Neural cell (in vitro differentiated cells): Measurements from ENCODE around the gene ACOX3. TPM values are rescaled to one million over a fixed set of nuclear protein-coding genes. Genes with fewer than 3 reads are reported as not detected.

ENCODE experiments used
- H2AFZ ChIP-seq: fragments of 200-600, 300-800 bp; sonication (generic), shearing (Covaris generic); 2 replicates; pipeline ENCODE4 v1.6.0; 2014; ENCODE audit warnings: low read depth, mild to moderate bottlenecking, antibody characterized with exemption, low read length, moderate library complexity
- H3F3A ChIP-seq: fragments of 200-600 bp; shearing (Covaris generic); 2 replicates; pipeline ENCODE4 v1.6.1; 2016; ENCODE audit warnings: mild to moderate bottlenecking, moderate library complexity, mixed read lengths, antibody characterized with exemption, low read length; ENCODE audit not compliant: insufficient read depth, poor library complexity, severe bottlenecking
- H3K27ac ChIP-seq: fragments of 200-600, 300-800 bp; sonication (generic), shearing (Covaris generic); 2 replicates; pipeline ENCODE4 v1.5.1; 2014; ENCODE audit warnings: mild to moderate bottlenecking, low read length, moderate library complexity
- H3K27me3 ChIP-seq: fragments of 300-800, 200-600 bp; sonication (generic), shearing (Covaris generic); 2 replicates; pipeline ENCODE4 v1.6.0; 2014; ENCODE audit warnings: mild to moderate bottlenecking, low read depth, low read length, moderate library complexity; ENCODE audit not compliant: insufficient read depth
- H3K36me3 ChIP-seq: fragments of 300-800, 200-600 bp; sonication (generic), shearing (Covaris generic); 2 replicates; pipeline ENCODE4 v1.5.1; 2014; ENCODE audit warnings: mild to moderate bottlenecking, antibody characterized with exemption, low read length, moderate library complexity; ENCODE audit not compliant: insufficient read depth
- H3K4me2 ChIP-seq: fragments of 300-800, 200-600 bp; sonication (generic), shearing (Covaris generic); 2 replicates; pipeline ENCODE4 v1.6.0; 2014; ENCODE audit warnings: mild to moderate bottlenecking, low read length
- H3K4me3 ChIP-seq: fragments of 300-800, 200-600 bp; sonication (generic), shearing (Covaris generic); 2 replicates; pipeline ENCODE4 v1.5.1; 2014; ENCODE audit warnings: mild to moderate bottlenecking, low read length, moderate library complexity
- H3K79me2 ChIP-seq: fragments of 200-600 bp; shearing (Covaris generic); replicated peaks from 2 replicates; pipeline ENCODE4 v1.6.0; 2014; ENCODE audit warnings: mild to moderate bottlenecking, low read length, moderate library complexity; ENCODE audit not compliant: insufficient read depth
- H3K9ac ChIP-seq: fragments of 300-800, 200-600 bp; sonication (generic), shearing (Covaris generic); 2 replicates; pipeline ENCODE4 v1.6.1; 2016; ENCODE audit warnings: mild to moderate bottlenecking, low read length, mixed read lengths
- H3K9me2 ChIP-seq: fragments of 200-600 bp; shearing (Covaris generic); 2 replicates; pipeline ENCODE4 v1.6.1; 2016; ENCODE audit warnings: mild to moderate bottlenecking, low read length, mixed read lengths; ENCODE audit not compliant: insufficient read depth
- H3K9me3 ChIP-seq: fragments of 200-600, 300-800 bp; sonication (generic), shearing (Covaris generic); 2 replicates; pipeline ENCODE4 v1.6.1; 2016; ENCODE audit warnings: mild to moderate bottlenecking, mixed run types, low read length, moderate library complexity, mixed read lengths
- H4K20me1 ChIP-seq: fragments of 200-600 bp; shearing (Covaris generic); 2 replicates; pipeline ENCODE4 v1.6.1; 2016; ENCODE audit warnings: mild to moderate bottlenecking, mixed run types; ENCODE audit not compliant: insufficient read depth
- CTCF ChIP-seq: fragments of 450-650 bp; IDR thresholded peaks from 2 replicates; pipeline ENCODE4 v1.5.1; 2014; ENCODE audit warnings: antibody characterized with exemption, mild to moderate bottlenecking, moderate library complexity; ENCODE audit not compliant: poor library complexity, severe bottlenecking
- EP300 ChIP-seq: fragments of 450-650 bp; conservative IDR thresholded peaks from 2 replicates; pipeline ENCODE4 v1.6.1; 2014; ENCODE audit warnings: antibody characterized with exemption, mild to moderate bottlenecking, moderate library complexity; ENCODE audit not compliant: poor library complexity, severe bottlenecking
- EZH2 ChIP-seq: fragments of 200-600, 300-800 bp; shearing (Covaris generic), sonication (generic); IDR thresholded peaks from 2 replicates; pipeline ENCODE4 v1.6.1; 2014; ENCODE audit warnings: antibody characterized with exemption, low read length, borderline replicate concordance, mild to moderate bottlenecking; ENCODE audit not compliant: insufficient read depth, poor library complexity, severe bottlenecking
- MXI1 ChIP-seq: fragments of 450-650 bp; conservative IDR thresholded peaks from 2 replicates; pipeline ENCODE4 v1.6.1; 2014; ENCODE audit warnings: antibody characterized with exemption, mild to moderate bottlenecking; ENCODE audit not compliant: poor library complexity, severe bottlenecking
- POLR2AphosphoS5 ChIP-seq: IDR thresholded peaks from 2 replicates; pipeline ENCODE4 v1.6.1; 2012
- RAD21 ChIP-seq: fragments of 450-650 bp; conservative IDR thresholded peaks from 2 replicates; pipeline ENCODE4 v1.6.1; 2014; ENCODE audit warnings: antibody characterized with exemption, mild to moderate bottlenecking, moderate library complexity
- REST ChIP-seq: IDR thresholded peaks from 2 replicates; pipeline ENCODE4 v1.6.1; 2012; ENCODE audit warnings: borderline replicate concordance
- SMC3 ChIP-seq: fragments of 450-650 bp; conservative IDR thresholded peaks from 2 replicates; pipeline ENCODE4 v1.6.1; 2014; ENCODE audit warnings: antibody characterized with exemption, mild to moderate bottlenecking, moderate library complexity; ENCODE audit not compliant: poor library complexity
- TAF1 ChIP-seq: IDR thresholded peaks from 2 replicates; pipeline ENCODE4 v1.6.1; 2012; ENCODE audit warnings: low read depth
- polyA plus RNA-seq: library from polyadenylated mRNA; depleted of rRNA; stranded (reverse); fragments of >200 nt; gene quantifications from 2 replicates; pipeline ENCODE4 v1.2.3, GENCODE V29; 2014

The ACOX3 gene
- polyA plus RNA-seq, 1 donor from 2014 or later, result 13.2 TPM

GRCh38 chr4:8383451-8384160, 56.9 kb downstream of the ACOX3 start:
- no peaks in the 10 kb centered on the region for H3K9me2 ChIP-seq
- no peaks in the 10 kb centered on the region for H3K36me3 ChIP-seq
- no peaks in the 10 kb centered on the region for H3K27me3 ChIP-seq
- H3K4me2 ChIP-seq, result no peak overlapping the region
- TF ChIP-seq TAF1 (no peak), MXI1 (no peak), RAD21 (no peak), POLR2AphosphoS5 (no peak), SMC3 (no peak), REST (no peak), CTCF (no peak), EP300 (no peak), EZH2 (no peak)
- no peak overlapping the region for H3K9ac ChIP-seq
- H4K20me1 ChIP-seq, result no peaks in the 10 kb centered on the region
- H3K27ac ChIP-seq, result no peak overlapping the region
- no peaks in the 10 kb centered on the region for H3K79me2 ChIP-seq
- no peaks in the 10 kb centered on the region for H3K9me3 ChIP-seq
- no peaks in the 10 kb centered on the region for H3F3A ChIP-seq
- H3K4me3 ChIP-seq, result no peak overlapping the region
- no peak overlapping the region for H2AFZ ChIP-seq

- H3K4me2 ChIP-seq, result no peak overlapping the region
- no peak overlapping the region for H3K4me3 ChIP-seq
- H3K79me2 ChIP-seq, result no peaks in the 10 kb centered on the region
- H2AFZ ChIP-seq, result no peak overlapping the region
- H3K9ac ChIP-seq, result no peak overlapping the region
- no peak overlapping the region for H3K27ac ChIP-seq
- no peaks in the 10 kb centered on the region for H3K36me3 ChIP-seq
- no peaks in the 10 kb centered on the region for H3K27me3 ChIP-seq
- TF ChIP-seq REST (no peak), MXI1 (no peak), TAF1 (no peak), POLR2AphosphoS5 (no peak), EZH2 (no peak)
- H3F3A ChIP-seq, result no peaks in the 10 kb centered on the region
- no peaks in the 10 kb centered on the region for H3K9me3 ChIP-seq
- H3K9me2 ChIP-seq, result no peaks in the 10 kb centered on the region
- no peaks in the 10 kb centered on the region for H4K20me1 ChIP-seq
Measured at GRCh38 chr4:8383016-8383415, 57.5 kb downstream of the ACOX3 start.
